Tibial artery (tissue), 4 donors: Measurements from ENCODE around the gene ULK3.
"Not testable (repeated sequence)": the region's sequence is repeated elsewhere in the genome, so short reads cannot be mapped to it uniquely, and the experiment has no call there.

Experiments used
- DNase-seq, 2 donors: peaks; one replicate each; pipeline ENCODE4 v3.0.0-alpha.2; 2019
- H3K27ac ChIP-seq, 2 donors: fragments of 200-600 bp; sonication (generic) in 1 of 2; 1 replicate in 1 of 2; 2 replicates in 1 of 2; pipeline ENCODE4 v1.5.1; 2018 to 2019; ENCODE audit warnings: mild to moderate bottlenecking in 1 of 2
- H3K27me3 ChIP-seq, 2 donors: fragments of 200-600 bp; sonication (generic) in 1 of 2; one replicate each; pipeline versions ENCODE4 v1.5.1 to v1.6.0; 2016 to 2019
- H3K36me3 ChIP-seq, 3 donors: fragments of 200-600 bp; sonication (generic) in 2 of 3; one replicate each; pipeline ENCODE4 v1.5.1; 2016 to 2019; ENCODE audit warnings: mild to moderate bottlenecking in 2 of 3
- H3K4me1 ChIP-seq, 4 donors: fragments of 200-600 bp; sonication (generic) in 2 of 4; 1 replicate in 3 of 4; 2 replicates in 1 of 4; pipeline ENCODE4 v1.5.1; 2016 to 2019
- H3K4me3 ChIP-seq, 2 donors: fragments of 200-600 bp; sonication (generic) in 1 of 2; 1 replicate in 1 of 2; 2 replicates in 1 of 2; pipeline ENCODE4 v1.5.1; 2018 to 2019; ENCODE audit warnings: mild to moderate bottlenecking in 2 of 2
- H3K9me3 ChIP-seq, 3 donors: fragments of 200-600 bp; sonication (generic) in 1 of 3; one replicate each; pipeline ENCODE4 v1.5.1; 2016 to 2019
- CTCF ChIP-seq, 2 experiments: fragments of 200-600 bp in 1 of 2; fragments of 450-650 bp in 1 of 2; IDR thresholded peaks; one replicate each; pipeline ENCODE4 v1.5.1; 2017 to 2019; ENCODE audit warnings: antibody characterized with exemption in 2 of 2, mild to moderate bottlenecking in 1 of 2, moderate library complexity in 1 of 2
- intact Hi-C: fragments of 100-400 bp; cut with DNase I; formaldehyde crosslinking; loops from one replicate; pipeline ENCODE4 v1.15.0; 2023; ENCODE audit warnings: low total_unique reads

ULK3 gene

GRCh38 chr15:74889390-74889882, 46.5 kb upstream of the ULK3 start:
- Histone ChIP-seq H3K27me3 (no peaks in the 10 kb centered on the region), H3K4me1 (peaks cover 0 to 19% (median 16%) of the 10 kb centered on the region in 4 donors), H3K27ac (peak overlapping the region; percentile 91 to 92), H3K36me3 (peaks cover 0 to 16% (median 13%) of the 10 kb centered on the region in 3 donors), H3K9me3 (no peaks in the 10 kb centered on the region), H3K4me3 (peak overlapping the region; percentile 85 to 99)
- TF ChIP-seq CTCF (IDR thresholded peaks at IDR 0.05), result no peak
- intact Hi-C loops, result no loop called here
- DNase-seq, result peak in 1 of 2 donors; percentile 32

GRCh38 chr15:74888716-74889115, 45.8 kb upstream of the ULK3 start:
- DNase-seq, result no peak
- Histone ChIP-seq H3K27ac (peak overlapping the region in 1 of 2 donors; percentile 91), H3K27me3 (no peaks in the 10 kb centered on the region), H3K36me3 (peaks cover 0 to 15% (median 13%) of the 10 kb centered on the region in 3 donors), H3K9me3 (no peaks in the 10 kb centered on the region), H3K4me3 (no peak overlapping the region), H3K4me1 (peaks cover 0 to 19% (median 16%) of the 10 kb centered on the region in 4 donors)
- intact Hi-C loops, result no loop called here
- no peak for TF ChIP-seq CTCF (IDR thresholded peaks at IDR 0.05)

GRCh38 chr15:74887537-74888193, 44.7 kb upstream of the ULK3 start:
- DNase-seq, H3K9me3 ChIP-seq, intact Hi-C loops, H3K27me3 ChIP-seq, H3K36me3 ChIP-seq, H3K27ac ChIP-seq, H3K4me3 ChIP-seq: not testable (repeated sequence)
- peaks cover 0 to 19% (median 16%) of the 10 kb centered on the region in 4 donors for H3K4me1 ChIP-seq

- intact Hi-C loops, result no loop called here
- no peaks in the 10 kb centered on the region for H3K27me3 ChIP-seq
- H3K9me3 ChIP-seq, result no peaks in the 10 kb centered on the region
- H3K36me3 ChIP-seq, result no peaks in the 10 kb centered on the region
- TF ChIP-seq CTCF (IDR thresholded peaks at IDR 0.05), result no peak
- H3K27ac ChIP-seq, result no peak overlapping the region
- no peak overlapping the region for H3K4me3 ChIP-seq
- H3K4me1 ChIP-seq, result peaks cover 0 to 14% (median 12%) of the 10 kb centered on the region in 4 donors
- DNase-seq, result no peak
These were observed 42.5 kb upstream of the ULK3 start for GRCh38 chr15:74885461-74885860.

GRCh38 chr15:74884428-74885223, 41.7 kb upstream of the ULK3 start:
- Histone ChIP-seq H3K9me3 (no peaks in the 10 kb centered on the region), H3K4me3 (no peak overlapping the region), H3K27ac (no peak overlapping the region), H3K4me1 (peaks cover 0 to 12% (median 8%) of the 10 kb centered on the region in 4 donors), H3K36me3 (no peaks in the 10 kb centered on the region), H3K27me3 (no peaks in the 10 kb centered on the region)
- intact Hi-C loops, result no loop called here
- no peak for DNase-seq
- no peak for TF ChIP-seq CTCF (IDR thresholded peaks at IDR 0.05)

GRCh38 chr15:74882528-74882927, 39.6 kb upstream of the ULK3 start:
- Histone ChIP-seq H3K27ac (no peak overlapping the region), H3K36me3 (no peaks in the 10 kb centered on the region), H3K4me3 (no peak overlapping the region), H3K27me3 (no peaks in the 10 kb centered on the region), H3K4me1 (no peaks in the 10 kb centered on the region), H3K9me3 (no peaks in the 10 kb centered on the region)
- no peak for TF ChIP-seq CTCF (IDR thresholded peaks at IDR 0.05)
- DNase-seq, result no peak
- intact Hi-C loops, result no loop called here
